ENCODE results near the gene ITM2C.

Gene ITM2C

DNA sequence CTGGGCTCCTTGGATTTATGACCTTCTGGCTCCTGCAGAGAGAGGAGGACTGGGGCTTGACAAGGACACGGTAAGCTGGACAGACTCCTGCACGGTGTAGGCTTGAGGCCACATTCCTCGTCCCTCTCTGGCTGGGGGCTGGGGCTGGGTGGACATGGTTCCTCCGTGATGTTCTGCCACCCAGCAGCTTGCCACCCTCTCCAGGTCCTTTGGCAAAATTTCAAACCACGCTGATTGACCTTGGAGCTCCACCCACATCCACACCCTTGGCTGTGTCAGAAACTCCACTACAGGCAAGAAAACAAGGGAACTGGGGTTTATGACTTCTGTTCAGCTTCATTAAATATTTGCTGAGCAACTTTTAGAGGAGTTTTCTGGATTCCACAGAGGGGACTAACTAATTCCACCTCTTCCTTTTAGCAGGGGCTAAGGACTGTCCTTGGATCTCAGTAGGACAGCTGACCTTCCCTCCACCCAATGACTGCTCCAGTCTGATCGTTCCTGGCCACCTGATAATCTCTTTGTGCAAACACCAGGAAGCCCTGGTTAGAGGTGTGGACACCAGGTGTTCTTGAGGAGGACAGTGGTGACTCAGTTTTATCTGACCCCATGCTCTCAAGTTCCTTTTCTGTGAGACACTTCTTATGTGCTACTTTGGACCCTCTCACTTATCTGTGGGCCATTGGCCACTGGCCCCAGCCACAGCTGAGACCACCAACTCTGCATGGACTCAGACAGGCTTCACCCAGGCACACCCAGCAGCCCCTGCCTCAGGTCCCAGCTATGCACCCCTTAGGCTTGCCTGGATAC, 31.0 kb downstream of the ITM2C start:
- TF ChIP-seq FOXP2 (optimal IDR thresholded peaks at IDR 0.05; ENCODE audit: borderline replicate concordance, extremely low read depth, extremely low read length, insufficient read depth): no peak

DNA sequence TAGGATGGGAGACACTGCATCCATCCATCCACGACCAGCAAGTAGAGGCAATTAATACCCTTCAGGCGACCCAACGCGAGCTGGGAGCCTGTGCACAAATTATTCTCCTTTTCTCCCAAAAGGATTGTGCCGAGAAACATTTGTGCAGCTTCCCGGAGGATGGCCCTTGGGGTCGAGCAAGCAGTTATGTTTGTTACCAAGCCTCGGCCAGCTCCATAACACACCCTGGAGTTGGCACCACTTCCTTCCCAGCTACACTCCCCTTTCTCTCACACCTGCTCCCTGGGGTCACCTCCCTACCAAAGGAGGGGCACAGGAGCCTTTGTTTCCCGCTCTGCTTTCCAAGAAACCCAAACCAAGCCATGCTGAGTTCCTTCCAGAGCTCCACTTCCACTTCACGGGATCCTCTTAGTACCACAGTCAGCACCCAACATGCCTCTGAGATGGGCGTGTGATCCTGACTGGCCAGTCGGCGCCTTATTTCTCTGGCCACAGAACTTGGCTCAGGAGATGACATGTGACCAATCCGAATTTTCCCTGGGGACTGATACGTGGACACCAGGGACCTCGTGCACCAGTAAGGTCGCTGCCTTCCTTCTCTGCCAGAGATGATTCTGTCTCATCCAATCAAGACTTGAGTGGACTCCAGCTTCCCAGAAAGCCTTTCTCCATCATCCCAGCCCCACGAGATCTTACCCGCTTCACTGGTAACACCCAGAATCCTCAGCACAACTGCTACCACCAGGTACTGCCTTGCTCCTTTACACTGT, 31.8 kb downstream of the ITM2C start:
- TF ChIP-seq, protein P1, sequence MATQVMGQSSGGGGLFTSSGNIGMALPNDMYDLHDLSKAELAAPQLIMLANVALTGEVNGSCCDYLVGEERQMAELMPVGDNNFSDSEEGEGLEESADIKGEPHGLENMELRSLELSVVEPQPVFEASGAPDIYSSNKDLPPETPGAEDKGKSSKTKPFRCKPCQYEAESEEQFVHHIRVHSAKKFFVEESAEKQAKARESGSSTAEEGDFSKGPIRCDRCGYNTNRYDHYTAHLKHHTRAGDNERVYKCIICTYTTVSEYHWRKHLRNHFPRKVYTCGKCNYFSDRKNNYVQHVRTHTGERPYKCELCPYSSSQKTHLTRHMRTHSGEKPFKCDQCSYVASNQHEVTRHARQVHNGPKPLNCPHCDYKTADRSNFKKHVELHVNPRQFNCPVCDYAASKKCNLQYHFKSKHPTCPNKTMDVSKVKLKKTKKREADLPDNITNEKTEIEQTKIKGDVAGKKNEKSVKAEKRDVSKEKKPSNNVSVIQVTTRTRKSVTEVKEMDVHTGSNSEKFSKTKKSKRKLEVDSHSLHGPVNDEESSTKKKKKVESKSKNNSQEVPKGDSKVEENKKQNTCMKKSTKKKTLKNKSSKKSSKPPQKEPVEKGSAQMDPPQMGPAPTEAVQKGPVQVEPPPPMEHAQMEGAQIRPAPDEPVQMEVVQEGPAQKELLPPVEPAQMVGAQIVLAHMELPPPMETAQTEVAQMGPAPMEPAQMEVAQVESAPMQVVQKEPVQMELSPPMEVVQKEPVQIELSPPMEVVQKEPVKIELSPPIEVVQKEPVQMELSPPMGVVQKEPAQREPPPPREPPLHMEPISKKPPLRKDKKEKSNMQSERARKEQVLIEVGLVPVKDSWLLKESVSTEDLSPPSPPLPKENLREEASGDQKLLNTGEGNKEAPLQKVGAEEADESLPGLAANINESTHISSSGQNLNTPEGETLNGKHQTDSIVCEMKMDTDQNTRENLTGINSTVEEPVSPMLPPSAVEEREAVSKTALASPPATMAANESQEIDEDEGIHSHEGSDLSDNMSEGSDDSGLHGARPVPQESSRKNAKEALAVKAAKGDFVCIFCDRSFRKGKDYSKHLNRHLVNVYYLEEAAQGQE (IDR thresholded peaks at IDR 0.05; ENCODE audit: insufficient read depth in 1 of 2, low read depth in 2 of 2, low read length in 2 of 2): no peak
- TF ChIP-seq SIN3A (IDR thresholded peaks at IDR 0.05; ENCODE audit: borderline replicate concordance, insufficient read depth, low read length): no peak
- TF ChIP-seq TAF1 (IDR thresholded peaks at IDR 0.05; ENCODE audit: borderline replicate concordance, insufficient read depth, low read length): no peak
- TF ChIP-seq POLR2AphosphoS5 (IDR thresholded peaks at IDR 0.05; ENCODE audit: low read depth, low read length): no peak
- no peak for TF ChIP-seq FOXP2 (optimal IDR thresholded peaks at IDR 0.05; ENCODE audit: borderline replicate concordance, extremely low read depth, extremely low read length, insufficient read depth)

DNA sequence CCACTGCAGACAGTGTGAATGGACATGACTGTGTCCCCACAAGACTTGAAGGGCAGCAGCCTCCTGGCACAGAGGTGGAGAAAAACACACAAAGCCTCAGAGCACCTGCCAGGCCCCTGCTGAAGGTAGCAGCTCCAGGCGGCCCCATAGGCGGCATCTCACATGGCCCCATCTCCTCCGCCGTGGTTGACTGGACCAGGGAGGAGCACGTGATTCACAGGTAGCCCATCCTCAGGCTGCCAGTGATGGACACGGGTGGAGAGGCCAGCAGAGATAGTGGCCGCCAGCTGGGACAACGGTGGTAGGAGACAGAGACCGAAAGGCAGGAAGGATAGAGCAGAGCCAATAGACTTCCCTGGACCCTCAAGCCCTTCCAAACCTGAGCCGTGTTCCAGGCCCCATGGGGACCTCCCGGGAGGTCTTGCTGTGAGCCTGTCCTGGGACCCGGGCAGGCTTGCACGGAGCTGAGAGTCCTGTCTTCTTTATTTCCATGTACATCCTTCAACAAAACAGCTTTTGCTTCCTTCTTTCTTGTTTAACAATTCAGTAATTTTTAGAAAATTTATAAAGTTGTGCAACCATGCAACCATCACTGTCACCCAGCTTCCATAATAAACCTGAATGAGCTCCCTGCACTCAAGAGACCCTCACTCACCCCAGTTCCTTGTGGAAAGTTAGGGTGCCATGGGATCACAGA, 33.4 kb downstream of the ITM2C start:
- TF ChIP-seq SIN3A (IDR thresholded peaks at IDR 0.05; ENCODE audit: borderline replicate concordance, insufficient read depth, low read length) (no peak), FOXP2 (optimal IDR thresholded peaks at IDR 0.05; ENCODE audit: borderline replicate concordance, extremely low read depth, extremely low read length, insufficient read depth) (no peak)
- TF ChIP-seq, protein P1 (IDR thresholded peaks at IDR 0.05; ENCODE audit: insufficient read depth in 1 of 2, low read depth in 2 of 2, low read length in 2 of 2): no peak

DNA sequence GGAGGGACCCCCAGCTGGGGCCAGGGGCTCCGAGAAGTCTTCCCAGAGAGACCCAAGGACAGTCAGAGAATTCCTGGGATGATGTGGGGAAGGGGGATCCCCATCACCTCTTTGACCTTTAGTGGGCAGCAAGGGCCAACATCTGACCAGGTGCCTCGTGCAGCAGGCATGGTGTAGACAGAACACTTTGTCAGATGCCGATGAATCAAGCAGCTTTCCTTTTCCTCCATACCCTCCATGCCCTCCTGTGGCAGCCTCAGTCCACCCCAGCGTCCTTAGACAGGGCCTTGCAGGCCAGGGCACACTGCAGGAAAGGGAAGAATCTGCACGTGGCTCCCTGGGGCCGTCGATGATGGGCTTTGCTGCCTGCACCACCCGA, 34.0 kb downstream of the ITM2C start:
- TF ChIP-seq TAF1 (IDR thresholded peaks at IDR 0.05; ENCODE audit: borderline replicate concordance, insufficient read depth, low read length): no peak
- TF ChIP-seq, protein P1 (IDR thresholded peaks at IDR 0.05; ENCODE audit: insufficient read depth in 1 of 2, low read depth in 2 of 2, low read length in 2 of 2): no peak
- no peak for TF ChIP-seq FOXP2 (optimal IDR thresholded peaks at IDR 0.05; ENCODE audit: borderline replicate concordance, extremely low read depth, extremely low read length, insufficient read depth)
- no peak for TF ChIP-seq SIN3A (IDR thresholded peaks at IDR 0.05; ENCODE audit: borderline replicate concordance, insufficient read depth, low read length)
- TF ChIP-seq POLR2AphosphoS5 (IDR thresholded peaks at IDR 0.05; ENCODE audit: low read depth, low read length): no peak

DNA sequence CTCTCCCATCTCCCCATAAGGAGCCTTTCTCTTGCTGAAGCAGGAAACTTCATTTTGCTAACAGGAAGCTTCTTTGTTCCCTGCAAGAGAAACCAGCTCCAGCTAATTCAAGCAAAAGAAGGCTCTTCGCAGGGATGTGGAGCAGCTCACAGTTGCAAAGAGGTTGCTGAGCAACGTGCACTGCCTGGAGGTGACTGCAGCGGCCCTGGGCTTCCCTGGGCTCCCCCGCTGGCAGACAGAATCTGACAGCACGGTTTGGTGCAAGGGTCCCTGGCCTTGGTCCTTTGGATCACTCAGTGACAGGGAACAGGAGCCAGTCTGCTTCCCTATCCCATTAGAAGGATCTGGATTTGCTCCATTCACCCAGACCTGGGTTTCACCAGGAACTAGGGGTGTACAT, 34.5 kb downstream of the ITM2C start:
- TF ChIP-seq, protein P1 (IDR thresholded peaks at IDR 0.05; ENCODE audit: insufficient read depth in 1 of 2, low read depth in 2 of 2, low read length in 2 of 2): no peak
- TF ChIP-seq POLR2AphosphoS5 (IDR thresholded peaks at IDR 0.05; ENCODE audit: low read depth, low read length) (no peak), TAF1 (IDR thresholded peaks at IDR 0.05; ENCODE audit: borderline replicate concordance, insufficient read depth, low read length) (no peak), SIN3A (IDR thresholded peaks at IDR 0.05; ENCODE audit: borderline replicate concordance, insufficient read depth, low read length) (no peak), FOXP2 (optimal IDR thresholded peaks at IDR 0.05; ENCODE audit: borderline replicate concordance, extremely low read depth, extremely low read length, insufficient read depth) (no peak)

Data from PFSK-1 (cell line).